Lung (tissue), 12 donors: Measurements from ENCODE around the gene SLC19A2. TPM values are rescaled to one million over a fixed set of nuclear protein-coding genes. Genes with fewer than 3 reads are reported as not detected.

Experiments
- ATAC-seq: fragments of 200-7000 bp; cut with Tn5 transposase; one replicate; pipeline ENCODE4 v1.9.1; 2020; ENCODE audit warnings: moderate number of reproducible peaks; ENCODE audit not compliant: insufficient read depth, low FRiP score
- DNase-seq, 3 donors: peaks; one replicate each; pipeline ENCODE4 v3.0.0-alpha.2; 2013 to 2017
- H3K27ac ChIP-seq, 2 donors: one replicate each; pipeline ENCODE4 v1.5.1; 2013; ENCODE audit warnings: mild to moderate bottlenecking in 2 of 2, moderate library complexity in 2 of 2, control low read depth in 1 of 2, inconsistent platforms in 1 of 2, low read depth in 1 of 2, low read length in 1 of 2
- H3K27me3 ChIP-seq, 3 donors: one replicate each; pipeline ENCODE4 v1.5.1; 2013; ENCODE audit warnings: low read length in 2 of 3; ENCODE audit not compliant: control insufficient read depth in 3 of 3, insufficient read depth in 3 of 3
- H3K36me3 ChIP-seq, 4 donors: one replicate each; pipeline ENCODE4 v1.5.1; 2013; ENCODE audit warnings: low read length in 4 of 4, mild to moderate bottlenecking in 1 of 4, moderate library complexity in 1 of 4; ENCODE audit not compliant: control insufficient read depth in 4 of 4, insufficient read depth in 4 of 4
- H3K4me1 ChIP-seq, 5 donors: one replicate each; pipeline ENCODE4 v1.5.1; 2013; ENCODE audit warnings: low read length in 5 of 5, mild to moderate bottlenecking in 2 of 5, moderate library complexity in 1 of 5; ENCODE audit not compliant: control insufficient read depth in 5 of 5, insufficient read depth in 5 of 5
- H3K4me3 ChIP-seq: one replicate; pipeline ENCODE4 v1.5.1; 2013; ENCODE audit warnings: mild to moderate bottlenecking, control low read depth, moderate library complexity
- H3K9ac ChIP-seq, 2 donors: one replicate each; pipeline ENCODE4 v1.5.1; 2013; ENCODE audit warnings: low read length in 2 of 2, control low read depth in 1 of 2; ENCODE audit not compliant: insufficient read depth in 1 of 2
- H3K9me3 ChIP-seq, 4 donors: one replicate each; pipeline ENCODE4 v1.5.1; 2013; ENCODE audit warnings: low read length in 3 of 4, mild to moderate bottlenecking in 1 of 4, moderate library complexity in 1 of 4; ENCODE audit not compliant: control insufficient read depth in 4 of 4, insufficient read depth in 3 of 4
- CTCF ChIP-seq: IDR thresholded peaks from 2 replicates; pipeline ENCODE4 v1.5.1; 2012; ENCODE audit warnings: mild to moderate bottlenecking; ENCODE audit errors: control extremely low read depth, extremely low read depth
- WGBS, 2 donors: extraction: QIAGEN DNeasy Blood & Tissue Kit; methylation state at CpG; one replicate each; pipeline ENCODE4 v1.1.7; 2013; 5-methylcytosine and 5-hydroxymethylcytosine counted together
- polyA plus RNA-seq, 2 donors: library from polyadenylated mRNA; stranded (reverse); fragments of 200-250 nt; gene quantifications; one replicate each; pipeline ENCODE4 v1.2.1, GENCODE V29; 2013
- total RNA-seq, 2 donors: library from RNA; depleted of rRNA in 1 of 2; stranded (reverse); fragments of >200 nt in 1 of 2; gene quantifications; one replicate each; pipeline ENCODE4 v1.2.1, GENCODE V29; 2014 to 2021
- donor health status: control.
- donor health status: control.
- donor health status: Bipolar disorder and iron deficiency.
- donor health status: healthy.
- donor health status: DM: yes; HTN: yes; CAD: no.

SLC19A2 gene
- total and polyA plus RNA-seq, 4 donors = 15.6 to 23.1 (median 17.4) TPM

- H3K9ac ChIP-seq = no peak overlapping the region
- no peak for TF ChIP-seq CTCF
- no peak for DNase-seq
- 96 to 97% methylated on average over 1 of the region's 1 CpG for WGBS, 2 donors
- H3K4me3 ChIP-seq = no peak overlapping the region
- no peaks in the 10 kb centered on the region for H3K9me3 ChIP-seq
- peaks cover 0 to 3% (median 0%) of the 10 kb centered on the region in 5 donors for H3K4me1 ChIP-seq
- H3K27ac ChIP-seq = no peak overlapping the region
- no peaks in the 10 kb centered on the region for H3K36me3 ChIP-seq
- no peaks in the 10 kb centered on the region for H3K27me3 ChIP-seq
- no peak for ATAC-seq
Measured at GRCh38 chr1:169521226-169521625, 35.5 kb upstream of the SLC19A2 start.

- H3K9me3 ChIP-seq = no peaks in the 10 kb centered on the region
- H3K4me3 ChIP-seq = no peak overlapping the region
- H3K27me3 ChIP-seq = no peaks in the 10 kb centered on the region
- TF ChIP-seq CTCF = no peak
- H3K27ac ChIP-seq = no peak overlapping the region
- WGBS, 2 donors = 81 to 89% methylated on average over 2 of the region's 2 CpGs
- H3K4me1 ChIP-seq = no peaks in the 10 kb centered on the region
- no peak overlapping the region for H3K9ac ChIP-seq
- ATAC-seq (no peak), DNase-seq (no peak)
- H3K36me3 ChIP-seq = no peaks in the 10 kb centered on the region
Measured at GRCh38 chr1:169517558-169518186, 31.9 kb upstream of the SLC19A2 start.

GRCh38 chr1:169515641-169516040 lies 29.9 kb upstream of the SLC19A2 start:
- Histone ChIP-seq H3K9ac (no peak overlapping the region), H3K36me3 (no peaks in the 10 kb centered on the region), H3K4me3 (no peak overlapping the region), H3K27me3 (no peaks in the 10 kb centered on the region), H3K4me1 (peaks cover 0 to 1% (median 0%) of the 10 kb centered on the region in 5 donors), H3K27ac (no peak overlapping the region), H3K9me3 (no peaks in the 10 kb centered on the region)
- TF ChIP-seq CTCF = no peak
- no peak for DNase-seq
- ATAC-seq = no peak
